HG02642 (cell line): Measurements from ENCODE around the gene DDX19B.
"Not testable (repeated sequence)": the region's sequence is repeated elsewhere in the genome, so short reads cannot be mapped to it uniquely, and the experiment has no call there.

ENCODE experiments used
- ATAC-seq: cut with Tn5 transposase; IDR thresholded peaks from one replicate; pipeline ENCODE4 v1.9.1; 2021; ENCODE audit warnings: mild to moderate bottlenecking; ENCODE audit not compliant: unreplicated experiment, poor library complexity

DDX19B gene

GRCh38 chr16:70276392-70276791, 22.6 kb upstream of the DDX19B start:
- no peak for ATAC-seq

GRCh38 chr16:70287304-70287971, 11.5 kb upstream of the DDX19B start:
- ATAC-seq = not testable (repeated sequence)

- peak; percentile 98 for ATAC-seq
These were observed 9.5 kb upstream of the DDX19B start, which contains the start of gene AARS1 for GRCh38 chr16:70289229-70290094. Gene AARS1, minus strand, starts transcription at chr16:70289506. Its CDS starts 6,743 bp downstream, at chr16:70282763.

- no peak for ATAC-seq
These were observed 8.0 kb upstream of the DDX19B start for GRCh38 chr16:70290949-70291519.

GRCh38 chr16:70292148-70292547, 6.8 kb upstream of the DDX19B start:
- not testable (repeated sequence) for ATAC-seq

DNA sequence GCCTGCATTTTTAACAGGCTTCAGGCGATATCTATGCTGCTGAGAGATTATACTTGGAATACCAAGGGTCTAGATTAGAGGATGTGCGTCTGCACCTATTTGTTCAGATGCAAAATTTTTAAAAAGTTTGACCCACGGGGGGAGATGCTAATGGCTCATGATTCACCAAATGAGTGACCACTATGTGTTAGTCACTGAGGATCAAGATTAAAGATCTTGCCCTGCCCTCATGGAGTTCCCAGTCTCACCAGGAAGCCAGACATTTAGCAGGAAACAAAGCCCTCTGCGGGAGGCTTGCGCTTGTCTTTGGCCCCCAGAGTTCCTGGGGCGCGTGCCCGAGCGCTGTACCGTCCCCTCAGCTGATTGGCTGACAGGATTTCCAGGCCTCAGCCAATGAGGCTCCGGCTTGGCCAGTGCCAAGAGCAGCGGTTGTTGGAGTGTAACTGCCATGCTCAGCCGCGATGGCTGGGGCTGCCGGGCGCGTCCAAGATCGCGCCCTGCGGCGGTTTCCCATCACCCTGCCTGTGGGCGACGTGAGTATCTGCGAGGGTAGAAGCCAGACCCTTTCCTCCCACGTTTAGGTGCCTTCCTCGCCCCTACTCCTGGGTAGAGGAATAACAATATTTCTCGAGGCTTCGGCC, 4.5 kb upstream of the DDX19B start:
- ATAC-seq = no peak

DNA sequence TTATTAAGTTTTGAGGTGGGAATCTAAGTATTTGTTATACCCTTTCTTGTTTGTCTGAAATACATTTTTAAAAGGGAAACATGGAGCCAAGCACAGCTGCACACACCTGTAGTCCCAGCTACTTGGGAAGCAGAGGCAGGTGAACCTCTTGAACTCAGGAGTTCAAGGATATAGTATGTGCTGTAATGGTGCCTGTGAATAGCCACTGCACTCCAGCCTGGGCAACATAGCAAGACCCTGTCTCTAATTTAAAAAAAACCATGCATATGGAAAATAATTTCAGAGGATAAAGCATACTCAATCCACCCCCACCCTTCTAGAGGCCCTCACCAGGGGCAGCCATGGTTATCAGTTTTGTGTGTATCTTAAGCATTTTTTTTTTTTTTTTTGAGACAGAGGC, 3.4 kb upstream of the DDX19B start:
- no peak for ATAC-seq

DNA sequence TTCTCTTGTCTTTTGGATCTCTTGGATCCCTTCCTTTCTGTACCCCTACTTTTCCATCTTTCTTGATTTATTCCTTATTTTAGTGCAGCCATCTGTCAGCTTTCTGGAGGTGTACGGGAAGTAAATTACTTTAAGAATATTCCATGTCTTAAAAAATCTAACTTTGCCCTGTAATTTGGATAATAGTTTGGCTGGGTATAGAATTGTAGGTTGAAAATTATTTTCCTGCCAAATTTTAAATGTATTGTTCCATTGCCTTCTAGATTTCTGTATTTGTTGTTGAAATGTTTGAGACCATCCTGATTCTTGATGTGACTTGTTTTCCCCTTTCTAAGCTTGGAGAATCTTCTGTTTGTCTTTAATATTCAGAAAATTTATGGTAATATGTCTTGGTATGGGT, 2.1 kb downstream of the DDX19B start:
- no peak for ATAC-seq

- no peak for ATAC-seq
These were observed 3.8 kb downstream of the DDX19B start for GRCh38 chr16:70302745-70303144.

DNA sequence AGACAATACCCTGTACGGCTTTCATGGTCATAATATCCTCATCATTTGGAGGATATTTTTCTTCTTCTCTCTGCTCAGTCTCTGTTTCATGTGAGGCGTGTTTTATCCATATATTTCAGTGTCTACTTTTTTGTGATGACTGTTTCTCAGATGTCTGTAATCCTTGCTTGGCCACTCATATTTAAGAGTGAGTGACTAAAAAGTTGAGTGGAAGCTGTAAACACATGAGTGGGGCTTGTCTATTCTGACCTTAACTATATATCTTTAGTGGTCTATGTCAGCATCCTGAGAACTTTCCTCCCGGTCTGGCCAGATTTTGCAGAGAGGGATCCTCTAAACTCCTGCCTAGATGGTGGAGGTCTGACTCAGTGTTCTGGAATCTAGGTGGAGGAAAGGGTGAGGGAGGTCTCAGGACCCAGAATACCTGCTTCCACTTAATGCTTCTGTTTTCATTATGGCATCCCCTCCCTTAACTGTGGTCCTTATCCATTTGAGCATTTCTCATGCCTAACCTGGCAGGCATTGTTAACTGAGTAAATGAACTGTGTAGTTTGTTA, 6.0 kb downstream of the DDX19B start:
- ATAC-seq = no peak

- no peak for ATAC-seq
These were observed 7.9 kb downstream of the DDX19B start for GRCh38 chr16:70306880-70307279.

DNA sequence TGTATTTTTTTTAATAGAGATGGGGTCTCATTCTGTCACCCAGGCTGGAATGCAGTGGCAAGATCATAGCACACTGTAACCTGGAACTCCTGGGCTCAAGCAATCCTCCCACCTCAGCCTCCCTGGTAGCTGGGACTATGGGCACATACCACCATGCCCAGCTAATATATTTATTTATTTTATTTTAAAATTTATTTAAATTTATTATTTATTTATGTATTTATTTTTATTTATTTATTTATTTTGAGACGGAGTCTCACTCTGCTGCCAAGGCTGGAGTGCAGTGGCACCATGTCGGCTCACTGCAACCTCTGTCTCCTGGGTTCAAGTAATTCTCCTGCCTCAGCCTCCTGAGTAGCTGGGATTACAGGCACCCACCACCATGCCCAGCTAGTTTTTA, 8.7 kb downstream of the DDX19B start:
- ATAC-seq = not testable (repeated sequence)

DNA sequence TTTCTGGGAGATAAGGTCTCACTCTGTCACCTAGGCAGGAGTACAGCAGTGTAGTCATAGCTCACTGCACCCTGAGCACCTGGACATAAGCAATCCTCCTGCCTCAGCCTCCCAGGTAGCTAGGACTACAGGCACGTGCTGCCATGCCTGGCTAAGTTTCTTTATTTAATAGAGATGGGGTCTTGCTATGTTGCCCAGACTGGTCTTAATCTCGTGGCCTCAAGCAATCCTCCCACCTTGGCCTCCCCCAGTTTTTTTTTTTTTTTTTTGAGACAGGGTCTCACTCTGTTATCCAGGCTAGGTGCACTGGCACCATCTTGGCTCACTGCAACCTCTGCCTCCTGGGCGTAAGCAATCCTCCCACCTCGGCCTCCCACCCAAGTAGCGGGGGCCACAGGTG, 21.1 kb downstream of the DDX19B start:
- ATAC-seq = no peak

- no peak for ATAC-seq
These were observed 26.2 kb downstream of the DDX19B start for GRCh38 chr16:70324998-70325747.

GRCh38 chr16:70331091-70331490, 32.1 kb downstream of the DDX19B start:
- no peak for ATAC-seq

DNA sequence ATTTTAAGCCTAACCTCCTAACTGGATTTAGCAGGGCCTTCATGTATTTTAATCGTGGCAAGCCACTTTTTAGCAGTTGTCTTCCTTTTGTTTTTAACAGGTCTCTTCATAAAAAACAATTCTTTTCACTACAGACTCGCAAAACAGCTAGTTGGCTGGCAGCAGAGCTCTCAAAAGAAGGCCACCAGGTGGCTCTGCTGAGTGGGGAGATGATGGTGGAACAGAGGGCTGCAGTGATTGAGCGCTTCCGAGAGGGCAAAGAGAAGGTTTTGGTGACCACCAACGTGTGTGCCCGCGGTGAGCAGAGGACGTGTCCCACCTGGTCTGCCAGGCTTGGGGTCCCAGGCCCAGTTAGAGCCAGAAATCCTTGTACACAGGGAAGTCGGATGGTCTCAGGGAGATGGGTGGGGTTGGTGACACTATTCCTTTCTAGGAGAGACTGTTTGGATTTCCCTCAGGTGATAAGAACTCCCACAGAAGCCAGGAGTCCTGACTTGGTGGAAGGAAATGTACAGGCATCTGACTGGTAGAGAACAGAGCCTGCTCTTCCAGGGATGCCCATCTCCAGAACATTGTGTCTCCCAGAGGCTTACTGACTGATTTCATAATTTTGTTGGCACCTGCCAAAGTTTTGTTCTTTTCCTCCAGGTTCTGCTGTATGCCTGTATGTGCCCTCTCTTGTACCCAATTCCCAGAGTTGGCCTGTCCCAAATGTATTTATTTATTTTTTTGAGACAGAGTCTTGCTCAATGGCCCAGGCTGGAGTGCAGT, 32.8 kb downstream of the DDX19B start:
- ATAC-seq = no peak

GRCh38 chr16:70332728-70333127, 33.7 kb downstream of the DDX19B start:
- ATAC-seq = not testable (repeated sequence)

DNA sequence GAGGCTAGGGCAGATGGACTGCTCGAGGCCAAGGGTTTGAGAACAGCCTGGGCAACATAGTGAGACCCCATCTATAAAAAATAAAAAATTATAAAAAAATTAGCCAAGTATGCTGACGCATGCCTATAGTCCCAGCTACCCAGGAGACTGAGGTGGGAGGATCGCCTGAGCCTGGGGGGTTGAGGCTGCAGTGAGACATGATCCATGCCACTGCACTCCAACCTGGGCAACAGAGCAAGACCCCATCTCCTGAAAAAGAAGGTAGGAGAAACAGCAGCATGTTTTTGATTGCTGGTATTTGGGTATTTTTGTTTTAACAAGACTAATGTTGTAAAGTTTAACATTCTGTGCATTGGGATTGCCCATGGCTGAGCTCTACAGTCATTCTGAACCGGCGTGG, 38.8 kb downstream of the DDX19B start:
- no peak for ATAC-seq

DNA sequence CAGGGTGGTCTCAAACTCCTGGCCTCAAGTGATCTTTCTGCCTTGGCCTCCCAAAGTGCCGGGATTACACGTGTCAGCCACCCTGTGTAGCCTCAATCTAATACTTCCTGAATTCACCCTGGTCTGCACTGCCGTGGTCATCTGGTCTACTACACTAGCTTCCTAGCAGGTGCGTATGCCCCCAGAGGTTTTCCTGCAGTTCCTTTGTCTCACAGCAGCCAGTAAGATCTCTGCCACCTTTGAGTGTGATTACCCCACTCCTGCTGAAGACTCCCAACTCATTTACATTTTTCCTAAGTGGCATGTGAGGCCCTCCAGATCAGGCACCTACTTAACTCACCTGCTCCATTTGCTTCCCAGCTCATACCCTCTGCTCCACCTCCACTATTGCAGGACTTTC, 42.6 kb downstream of the DDX19B start:
- no peak for ATAC-seq
